Erythroblast (primary cell): ENCODE measurements around the gene BRI3BP.

Experiments used
- GATA1 ChIP-seq: IDR thresholded peaks from 2 replicates; pipeline ENCODE4 v1.6.1; 2011; ENCODE audit warnings: low read depth, mild to moderate bottlenecking, control low read depth, low read length, moderate library complexity
- POLR2A ChIP-seq: IDR thresholded peaks from 2 replicates; pipeline ENCODE4 v1.6.1; 2011; ENCODE audit warnings: mild to moderate bottlenecking, low read length

DNA sequence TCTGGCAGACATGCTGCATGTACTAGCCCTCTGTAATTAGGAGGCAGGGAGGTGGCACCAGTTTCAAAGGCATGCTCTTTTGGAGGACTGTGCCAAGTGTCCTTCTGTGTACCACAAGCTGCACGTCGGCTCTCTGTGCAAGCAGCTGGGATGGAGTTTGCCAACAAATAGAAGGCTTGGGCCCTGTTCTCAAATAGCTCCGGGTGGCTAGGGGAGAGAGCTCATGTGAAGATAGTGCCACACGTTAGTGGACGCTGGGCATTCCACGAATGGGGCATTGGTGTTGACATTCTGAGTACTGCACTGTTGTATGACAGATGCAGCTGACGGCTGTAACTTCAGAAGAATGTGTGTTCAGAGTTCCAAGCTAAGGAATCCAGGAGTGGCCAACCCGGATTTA is 76.2 kb downstream of the BRI3BP start:
- TF ChIP-seq POLR2A (no peak), GATA1 (no peak)
